22Rv1 (cell line): ENCODE measurements around the gene MSI2.

Experiments
- H3K27ac ChIP-seq: fragments of 450-650 bp; 2 replicates; pipeline ENCODE4 v1.5.1; 2017
- CTCF ChIP-seq: fragments of 450-650 bp; IDR thresholded peaks from 2 replicates; pipeline ENCODE4 v1.5.1; 2017; ENCODE audit warnings: mild to moderate bottlenecking
- ZFX ChIP-seq: fragments of 450-650 bp; IDR thresholded peaks from 2 replicates; pipeline ENCODE4 v1.6.1; 2017; ENCODE audit warnings: antibody characterized with exemption, borderline replicate concordance

Gene MSI2

GRCh38 chr17:57453841-57454425 is 197.6 kb downstream of the MSI2 start:
- TF ChIP-seq ZFX = no peak
- no peak for TF ChIP-seq CTCF
- no peak overlapping the region for H3K27ac ChIP-seq

GRCh38 chr17:57454729-57455062 is 198.4 kb downstream of the MSI2 start:
- H3K27ac ChIP-seq = no peak overlapping the region
- TF ChIP-seq CTCF = no peak
- no peak for TF ChIP-seq ZFX

GRCh38 chr17:57455063-57455914 is 199.0 kb downstream of the MSI2 start:
- no peak for TF ChIP-seq ZFX
- H3K27ac ChIP-seq = no peak overlapping the region

GRCh38 chr17:57456622-57457021 is 200.3 kb downstream of the MSI2 start:
- no peak for TF ChIP-seq ZFX
- no peak overlapping the region for H3K27ac ChIP-seq

GRCh38 chr17:57457188-57457587 is 200.9 kb downstream of the MSI2 start:
- H3K27ac ChIP-seq = no peak overlapping the region

GRCh38 chr17:57458718-57459285 is 202.5 kb downstream of the MSI2 start:
- TF ChIP-seq ZFX = no peak
- no peak for TF ChIP-seq CTCF
- H3K27ac ChIP-seq = no peak overlapping the region

More at GRCh38 chr17:57457188-57457587, 200.9 kb downstream of the MSI2 start:
- no peak for TF ChIP-seq ZFX
- TF ChIP-seq CTCF = no peak

GRCh38 chr17:57459286-57459915 is 203.1 kb downstream of the MSI2 start:
- TF ChIP-seq CTCF (no peak), ZFX (no peak)
- H3K27ac ChIP-seq = no peak overlapping the region

- no peak for TF ChIP-seq ZFX
- no peak for TF ChIP-seq CTCF
- no peak overlapping the region for H3K27ac ChIP-seq
These were observed 204.8 kb downstream of the MSI2 start for GRCh38 chr17:57461082-57461481.
